Measurements from ENCODE around the gene SRRT.

GRCh38 chr7:100899432-100899831 lies 24.5 kb downstream of the SRRT start:
- TF ChIP-seq NFYA (IDR thresholded peaks at IDR 0.05; ENCODE audit: borderline replicate concordance, low read depth, low read length) (no peak), POLR2A (IDR thresholded peaks at IDR 0.05; ENCODE audit: low read depth, low read length) (no peak), RFX5 (IDR thresholded peaks at IDR 0.05; ENCODE audit: low read depth, low read length) (no peak), RCOR1 (conservative IDR thresholded peaks at IDR 0.05; ENCODE audit: low read depth, low read length) (no peak), CTCF (IDR thresholded peaks at IDR 0.05 in 2 of 3, conservative IDR thresholded peaks at IDR 0.05 in 1 of 3; ENCODE audit: control insufficient read depth in 2 of 3, extremely low read depth in 1 of 3, insufficient read depth in 1 of 3, low read depth in 3 of 3, low read length in 3 of 3) (no peak), BMI1 (IDR thresholded peaks at IDR 0.05; ENCODE audit: borderline replicate concordance) (no peak), ZNF384 (IDR thresholded peaks at IDR 0.05; ENCODE audit: borderline replicate concordance, low read depth, low read length) (no peak), JUND (IDR thresholded peaks at IDR 0.05; ENCODE audit: low read depth, low read length) (no peak)
